BLaER1 treated with 17β-estradiol and CSF1 and Interleukin-3, amounts not matched to agents 10 nM and 100 nM (cell line): ENCODE results near the gene PADI2.
A peak's percentile ranks its signal among the peaks of the same experiment; 100 is the strongest.

ENCODE experiments used
- H3K27ac ChIP-seq, 11 experiments: shearing (Covaris generic); formaldehyde crosslinking; 2 replicates each; pipeline ENCODE4 v1.8.1; 2022
- H3K27me3 ChIP-seq, 11 experiments: shearing (Covaris generic); formaldehyde crosslinking; 2 replicates each; pipeline ENCODE4 v1.8.1; 2022
- H3K36me3 ChIP-seq, 11 experiments: shearing (Covaris generic); formaldehyde crosslinking; 2 replicates each; pipeline ENCODE4 v1.8.1; 2022
- H3K4me1 ChIP-seq, 10 experiments: shearing (Covaris generic); formaldehyde crosslinking; 2 replicates each; pipeline ENCODE4 v1.8.1; 2022
- H3K4me2 ChIP-seq, 11 experiments: shearing (Covaris generic); formaldehyde crosslinking; 2 replicates each; pipeline ENCODE4 v1.8.1; 2022
- H3K4me3 ChIP-seq, 10 experiments: shearing (Covaris generic); formaldehyde crosslinking; 2 replicates each; pipeline ENCODE4 v1.8.1; 2022
- H3K9ac ChIP-seq, 11 experiments: shearing (Covaris generic); formaldehyde crosslinking; 2 replicates each; pipeline ENCODE4 v1.8.1; 2022
- H3K9me3 ChIP-seq, 11 experiments: shearing (Covaris generic); formaldehyde crosslinking; replicated peaks in 1 of 11; 2 replicates each; pipeline ENCODE4 v1.8.1; 2022
- H4K20me1 ChIP-seq, 11 experiments: shearing (Covaris generic); formaldehyde crosslinking; 2 replicates each; pipeline ENCODE4 v1.8.1; 2022
- Cebpa-rat ChIP-seq, 11 experiments: shearing (Covaris generic); IDR thresholded peaks; 2 replicates each; pipeline ENCODE4 v1.8.1; 2022

Gene PADI2

DNA sequence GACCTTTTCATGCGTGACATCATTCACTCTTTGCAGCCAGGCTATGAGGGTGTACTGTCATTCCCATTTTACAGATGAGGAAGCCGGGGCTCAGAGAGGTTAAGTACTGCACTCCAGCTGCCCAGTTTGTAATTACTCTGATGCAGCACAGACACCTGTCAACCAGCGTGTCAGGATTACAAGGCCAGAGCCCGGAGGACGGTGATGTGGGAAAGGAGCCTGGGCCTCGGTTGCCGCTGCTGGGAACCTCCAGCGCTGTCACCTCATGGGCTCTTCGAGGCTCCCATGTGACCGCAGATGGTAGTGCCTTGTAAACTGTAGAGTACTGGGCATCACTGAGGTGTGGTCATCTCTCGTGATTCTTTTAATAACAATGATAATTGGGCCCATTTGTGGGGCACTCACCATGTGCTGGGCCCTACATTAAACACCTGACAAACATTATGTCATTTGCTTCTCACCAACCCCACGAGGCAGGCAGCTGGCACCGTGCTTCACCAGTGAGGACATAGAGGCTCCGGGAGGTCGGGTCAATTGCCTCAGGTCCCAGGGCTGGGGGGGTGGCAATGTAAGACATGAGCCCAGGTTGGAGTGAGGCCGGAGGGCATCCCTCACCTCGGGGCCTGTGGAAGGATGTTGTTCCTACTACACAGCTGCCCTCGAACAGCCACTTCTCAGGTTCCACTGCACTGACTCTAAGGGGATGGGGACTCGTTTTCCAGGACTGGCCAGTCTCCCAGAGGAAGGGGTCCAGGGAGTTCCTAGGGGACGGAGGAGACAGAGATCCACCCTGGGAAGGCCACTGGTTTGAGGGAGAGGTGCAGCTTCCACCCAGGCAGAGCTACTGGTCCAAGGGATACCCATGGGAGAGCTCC lies 42.9 kb upstream of the PADI2 start:
- TF ChIP-seq Cebpa-rat (IDR thresholded peaks at IDR 0.05): no peak
- Histone ChIP-seq H3K27ac (no peak overlapping the region), H3K36me3 (no peaks in the 10 kb centered on the region)

DNA sequence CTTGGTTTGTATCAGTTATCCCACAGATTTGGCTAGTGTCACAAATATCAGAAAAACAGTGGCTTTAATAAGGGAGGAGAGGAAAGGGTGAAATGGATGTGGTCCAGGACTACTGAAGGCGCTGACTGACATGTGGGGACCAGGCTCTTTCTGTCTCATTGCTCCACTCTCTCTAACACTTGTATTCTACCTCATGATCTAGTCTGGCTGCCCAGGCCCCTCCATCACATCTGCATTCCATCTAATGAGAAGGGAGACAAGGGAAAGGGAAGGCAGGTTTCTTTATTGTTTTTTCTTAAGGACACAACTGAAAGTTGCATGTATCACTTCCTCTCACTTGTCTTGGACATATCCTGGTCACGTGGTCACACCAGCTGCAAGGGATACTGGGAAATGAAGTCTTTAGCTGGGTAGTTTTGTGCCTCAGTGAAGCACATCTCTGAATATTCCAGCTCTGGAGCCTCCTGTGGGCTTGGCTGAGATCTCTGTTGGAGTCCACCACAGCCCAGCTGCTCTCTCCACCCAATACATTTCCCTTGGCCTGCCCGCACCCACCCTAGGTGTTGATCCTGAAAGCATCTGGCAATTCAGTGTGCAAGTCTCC lies 42.0 kb upstream of the PADI2 start:
- Histone ChIP-seq H3K36me3 (no peaks in the 10 kb centered on the region), H3K4me2 (peak overlapping the region in 3 of 11 experiments; percentile 4 to 38 (median 19); a peak in 4 of 22 replicates), H3K9ac (no peak overlapping the region), H3K27me3 (no peaks in the 10 kb centered on the region), H3K4me1 (peaks cover 0 to 4% (median 0%) of the 10 kb centered on the region in 10 experiments; a peak in 1 of 20 replicates), H3K9me3 (peaks cover 10 to 16% (median 14%) of the 10 kb centered on the region in 11 experiments), H3K27ac (peak overlapping the region in 4 of 11 experiments; percentile 4 to 42 (median 28); a peak in 4 of 22 replicates), H4K20me1 (no peaks in the 10 kb centered on the region), H3K4me3 (no peak overlapping the region)
- no peak for TF ChIP-seq Cebpa-rat (IDR thresholded peaks at IDR 0.05)

More for the DNA sequence above, 42.9 kb upstream of the PADI2 start:
- H3K27me3 ChIP-seq: no peaks in the 10 kb centered on the region
- no peak overlapping the region for H3K4me2 ChIP-seq
- H3K4me1 ChIP-seq: peaks cover 0 to 4% (median 0%) of the 10 kb centered on the region in 10 experiments; a peak in 1 of 20 replicates
- H4K20me1 ChIP-seq: no peaks in the 10 kb centered on the region
- H3K9me3 ChIP-seq: peaks cover 1 to 7% (median 5%) of the 10 kb centered on the region in 11 experiments; a peak in 15 of 22 replicates
- H3K4me3 ChIP-seq: no peak overlapping the region
- H3K9ac ChIP-seq: no peak overlapping the region

DNA sequence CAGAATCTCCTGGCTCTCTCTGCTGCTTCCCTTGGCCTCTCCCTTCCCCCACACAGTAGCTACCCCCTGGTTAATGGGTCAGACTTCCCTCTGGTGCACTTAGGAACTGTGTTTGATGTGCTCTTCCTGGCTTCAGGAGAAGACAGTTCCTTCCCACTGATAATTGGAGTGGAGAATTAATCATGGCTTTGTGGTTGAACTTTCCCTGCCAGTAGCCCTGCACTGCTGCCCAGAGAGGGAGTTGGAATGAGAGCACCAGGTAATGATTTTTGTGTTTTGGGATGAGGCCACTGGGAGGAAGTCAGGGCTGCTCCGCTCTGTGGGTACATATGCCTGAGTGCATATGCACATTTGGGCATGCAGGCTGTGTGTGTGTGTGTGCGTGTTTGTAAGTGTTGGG lies 39.7 kb upstream of the PADI2 start:
- peaks cover 0 to 4% (median 0%) of the 10 kb centered on the region in 10 experiments; a peak in 1 of 20 replicates for H3K4me1 ChIP-seq
- peaks cover 33 to 39% (median 37%) of the 10 kb centered on the region in 11 experiments for H3K9me3 ChIP-seq
- no peak for TF ChIP-seq Cebpa-rat (IDR thresholded peaks at IDR 0.05)
- no peak overlapping the region for H3K4me3 ChIP-seq
- no peak overlapping the region for H3K27ac ChIP-seq
- H3K27me3 ChIP-seq: no peaks in the 10 kb centered on the region
- H3K4me2 ChIP-seq: no peak overlapping the region
- no peaks in the 10 kb centered on the region for H3K36me3 ChIP-seq
- no peaks in the 10 kb centered on the region for H4K20me1 ChIP-seq
- H3K9ac ChIP-seq: no peak overlapping the region

DNA sequence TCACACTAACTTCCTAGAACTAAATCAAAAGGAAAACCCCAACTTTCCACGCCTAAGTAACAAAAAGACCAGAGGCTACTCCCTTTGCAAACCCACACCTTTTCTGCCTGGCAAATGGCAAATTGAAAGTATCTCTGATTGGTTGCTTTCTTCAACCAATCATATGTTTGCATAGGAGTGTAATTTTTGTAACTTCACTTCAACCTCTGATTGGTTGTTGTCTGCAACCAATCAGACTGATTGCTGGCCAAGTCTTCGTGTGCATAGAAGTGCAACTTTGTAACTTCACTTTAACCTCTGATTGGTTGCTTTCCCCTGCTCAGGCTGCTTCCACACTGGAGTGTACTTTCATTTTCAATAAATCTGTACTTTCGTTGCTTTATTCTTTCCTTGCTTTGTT lies 36.9 kb upstream of the PADI2 start:
- Histone ChIP-seq H3K27me3 (no peaks in the 10 kb centered on the region), H3K27ac (no peak overlapping the region), H4K20me1 (no peaks in the 10 kb centered on the region), H3K36me3 (no peaks in the 10 kb centered on the region), H3K4me2 (no peak overlapping the region), H3K9ac (no peak overlapping the region), H3K9me3 (peaks cover 54 to 63% (median 57%) of the 10 kb centered on the region in 11 experiments), H3K4me3 (no peak overlapping the region), H3K4me1 (peaks cover 0 to 1% (median 0%) of the 10 kb centered on the region in 10 experiments; a peak in 1 of 20 replicates)
- TF ChIP-seq Cebpa-rat (IDR thresholded peaks at IDR 0.05): no peak

DNA sequence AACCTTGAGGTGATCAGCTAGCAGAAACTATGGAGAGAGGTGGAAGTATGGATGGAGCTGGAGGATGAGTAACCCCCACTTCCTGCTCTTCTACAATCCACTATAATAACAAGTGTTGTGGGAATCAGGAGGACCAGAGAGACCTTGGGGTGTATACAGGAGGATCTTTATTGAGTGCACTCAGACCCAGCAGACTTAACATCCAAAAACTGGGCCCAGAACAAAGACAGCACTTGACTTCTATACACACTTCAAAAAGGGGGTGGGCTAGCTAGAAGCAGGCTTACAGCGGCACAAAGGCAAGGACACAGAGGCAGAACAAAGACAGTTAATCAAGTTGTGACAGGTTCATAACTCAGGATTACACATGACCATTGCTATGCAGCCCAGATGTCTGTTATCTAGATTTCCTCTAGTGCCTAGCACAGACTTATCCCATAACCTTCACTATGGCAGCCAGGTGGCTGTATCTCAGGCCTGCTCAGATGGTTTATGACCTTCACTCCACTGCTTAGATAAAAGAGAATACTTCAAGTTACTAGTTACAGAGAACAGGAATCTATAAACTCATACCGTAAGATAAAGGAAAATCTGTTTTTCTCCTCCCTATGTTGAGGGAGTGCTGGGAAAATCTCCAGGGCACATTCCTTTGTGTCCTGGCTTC lies 36.1 kb upstream of the PADI2 start:
- H4K20me1 ChIP-seq: no peaks in the 10 kb centered on the region
- H3K4me2 ChIP-seq: no peak overlapping the region
- no peaks in the 10 kb centered on the region for H3K36me3 ChIP-seq
- no peak overlapping the region for H3K9ac ChIP-seq
- no peaks in the 10 kb centered on the region for H3K4me1 ChIP-seq
- H3K27ac ChIP-seq: no peak overlapping the region
- H3K27me3 ChIP-seq: no peaks in the 10 kb centered on the region
- peaks cover 54 to 63% (median 57%) of the 10 kb centered on the region in 11 experiments for H3K9me3 ChIP-seq
- H3K4me3 ChIP-seq: no peak overlapping the region; a peak in 1 of 20 replicates
- no peak for TF ChIP-seq Cebpa-rat (IDR thresholded peaks at IDR 0.05)

DNA sequence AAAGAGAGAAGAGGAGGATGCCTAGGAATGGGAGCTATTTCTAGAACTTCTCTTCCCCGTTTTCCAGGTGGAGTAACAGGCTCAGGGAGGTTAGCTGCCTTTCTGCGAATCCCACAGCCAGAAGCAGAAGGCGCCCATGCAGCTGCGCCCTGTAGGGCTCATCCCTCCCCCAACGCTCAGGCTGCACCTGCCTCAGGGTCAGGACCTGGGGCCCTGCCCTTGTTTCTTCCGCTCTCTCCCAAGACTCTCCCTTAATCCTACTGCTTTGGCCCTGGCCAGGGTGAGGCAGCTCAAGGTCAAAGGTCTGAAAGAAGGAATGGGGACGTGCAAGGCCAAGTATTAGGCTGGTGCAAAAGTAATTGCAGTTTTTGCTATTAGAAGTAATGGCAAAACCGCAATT lies 30.5 kb upstream of the PADI2 start:
- peaks cover 0 to 5% (median 0%) of the 10 kb centered on the region in 10 experiments; a peak in 2 of 20 replicates for H3K4me1 ChIP-seq

DNA sequence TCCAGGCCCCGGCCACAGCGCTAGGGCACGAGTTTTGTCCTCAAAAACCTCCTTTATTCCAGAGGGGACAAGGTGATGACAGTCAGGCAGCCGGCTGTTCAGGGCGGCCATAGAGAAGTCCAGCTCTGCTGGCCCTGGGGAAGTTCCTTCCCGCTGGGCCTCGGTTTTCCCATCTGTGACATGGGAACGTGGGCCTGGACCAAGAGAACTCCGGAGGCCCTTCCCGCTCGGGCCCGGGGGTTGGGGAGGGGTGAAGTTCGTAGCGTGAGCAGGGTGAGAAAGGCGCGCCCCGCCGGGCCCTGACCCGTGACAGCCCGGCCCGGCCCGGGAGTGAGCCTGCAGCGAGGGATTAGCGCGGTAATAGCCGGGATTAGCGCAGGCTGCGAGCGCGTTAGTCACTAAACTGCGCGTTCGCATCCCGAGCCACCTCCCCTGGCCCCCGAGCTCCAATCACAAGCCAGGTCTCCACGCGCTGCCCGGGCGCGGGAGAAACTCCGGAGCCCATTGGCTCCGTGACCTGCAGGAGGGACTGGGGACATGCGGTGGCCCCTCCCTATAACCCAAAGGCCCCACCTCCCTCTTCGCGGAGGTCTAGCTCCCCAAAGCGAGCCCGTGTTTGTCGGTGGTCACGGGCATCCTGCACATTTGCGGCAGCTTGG lies 29.8 kb upstream of the PADI2 start:
- TF ChIP-seq Cebpa-rat (IDR thresholded peaks at IDR 0.05): no peak
- Histone ChIP-seq H3K27me3 (no peaks in the 10 kb centered on the region), H3K4me3 (no peak overlapping the region), H3K4me1 (peaks cover 0 to 5% (median 0%) of the 10 kb centered on the region in 10 experiments; a peak in 2 of 20 replicates), H4K20me1 (no peaks in the 10 kb centered on the region), H3K27ac (no peak overlapping the region), H3K9ac (no peak overlapping the region), H3K9me3 (peaks cover 18 to 25% (median 22%) of the 10 kb centered on the region in 11 experiments), H3K4me2 (no peak overlapping the region), H3K36me3 (no peaks in the 10 kb centered on the region)

More for the DNA sequence above, 30.5 kb upstream of the PADI2 start:
- Histone ChIP-seq H3K27ac (no peak overlapping the region), H3K27me3 (no peaks in the 10 kb centered on the region), H3K9ac (no peak overlapping the region), H3K4me2 (peak overlapping the region in 1 of 11 experiments; percentile 21; a peak in 1 of 22 replicates), H3K4me3 (no peak overlapping the region), H3K36me3 (no peaks in the 10 kb centered on the region), H3K9me3 (peaks cover 25 to 32% (median 29%) of the 10 kb centered on the region in 11 experiments), H4K20me1 (no peaks in the 10 kb centered on the region)
- no peak for TF ChIP-seq Cebpa-rat (IDR thresholded peaks at IDR 0.05)

DNA sequence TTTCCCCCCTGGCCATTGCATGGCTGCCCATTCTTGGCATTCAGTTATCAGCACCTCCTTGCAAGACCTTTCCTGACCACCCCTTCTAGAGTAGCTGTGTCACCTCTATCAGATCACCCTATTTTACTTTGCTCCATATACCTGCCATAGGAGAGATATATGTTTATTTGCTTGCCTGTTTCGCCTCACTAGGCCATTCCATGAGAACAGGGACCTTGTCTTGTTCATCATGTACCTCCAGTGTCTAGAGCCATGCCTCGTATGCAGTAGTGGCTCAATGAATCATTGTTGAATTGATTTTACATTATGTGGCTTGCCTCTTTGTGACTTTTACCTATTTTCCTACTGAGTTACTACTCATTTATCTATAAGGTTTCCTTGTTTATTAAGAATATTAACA lies 26.4 kb upstream of the PADI2 start:
- no peaks in the 10 kb centered on the region for H3K27me3 ChIP-seq
- H3K4me1 ChIP-seq: peaks cover 0 to 13% (median 3%) of the 10 kb centered on the region in 10 experiments; a peak in 7 of 20 replicates
- no peaks in the 10 kb centered on the region for H3K36me3 ChIP-seq
- no peak overlapping the region for H3K4me2 ChIP-seq
- peaks cover 0 to 7% (median 0%) of the 10 kb centered on the region in 11 experiments; a peak in 3 of 22 replicates for H3K9me3 ChIP-seq
- TF ChIP-seq Cebpa-rat (IDR thresholded peaks at IDR 0.05): no peak
- H3K27ac ChIP-seq: no peak overlapping the region
- H4K20me1 ChIP-seq: no peaks in the 10 kb centered on the region
- no peak overlapping the region for H3K9ac ChIP-seq
- no peak overlapping the region for H3K4me3 ChIP-seq
